Measurements from ENCODE around the gene P2RX4.

DNA sequence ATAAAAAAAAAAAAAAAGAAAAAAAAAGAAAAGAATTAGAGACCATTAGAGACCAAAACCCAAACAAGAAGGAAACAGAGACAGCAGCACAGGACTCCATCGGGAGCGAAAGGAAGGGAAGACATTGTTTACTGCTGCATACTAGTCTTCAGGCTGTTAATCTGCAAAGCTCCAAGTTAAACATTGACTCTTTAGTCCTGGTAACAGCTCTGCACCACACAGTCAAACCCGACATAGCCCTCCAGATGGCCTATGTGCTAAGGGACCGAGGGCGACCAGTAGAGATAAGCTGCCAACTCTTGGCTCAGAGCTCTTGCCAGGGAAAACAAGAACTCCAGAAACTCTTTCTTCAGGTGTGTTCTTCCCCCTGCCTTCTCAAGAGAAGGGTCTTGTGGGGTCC, 7.8 kb downstream of the P2RX4 start:
- TF ChIP-seq POLR2AphosphoS5 (IDR thresholded peaks at IDR 0.05; ENCODE audit: low read depth, low read length) (no peak), POLR2A (IDR thresholded peaks at IDR 0.05; ENCODE audit: low read depth, low read length) (no peak), TAF1 (IDR thresholded peaks at IDR 0.05; ENCODE audit: borderline replicate concordance, low read depth, low read length) (no peak)
